ENCODE measurements around the gene TMIGD3. TPM values are rescaled to one million over a fixed set of nuclear protein-coding genes. Genes with fewer than 3 reads are reported as not detected.
A peak's percentile ranks its signal among the peaks of the same experiment; 100 is the strongest.

TMIGD3 gene
- polyA plus RNA-seq, 4 donors: 0.91 to 2.1 (median 1.1) TPM

DNA sequence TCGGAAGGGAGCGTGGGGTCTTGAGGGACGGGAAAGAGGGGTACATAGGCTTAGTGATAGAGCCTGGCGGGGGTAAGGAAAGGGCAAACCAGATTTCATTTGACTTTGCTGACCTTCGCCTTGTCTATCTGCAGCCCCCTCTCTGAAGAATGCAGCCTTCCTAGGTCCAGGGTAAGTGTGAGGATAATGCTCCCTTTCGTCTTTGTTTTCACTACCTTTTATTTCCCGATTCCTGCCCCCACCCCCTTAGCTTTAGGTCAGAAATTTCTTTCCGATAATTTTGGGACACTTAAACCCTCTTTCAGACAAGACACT lies 53.8 kb downstream of the TMIGD3 start:
- DNase-seq (ENCODE audit: low read depth in 4 of 4, low spot score in 3 of 4): no peak

DNA sequence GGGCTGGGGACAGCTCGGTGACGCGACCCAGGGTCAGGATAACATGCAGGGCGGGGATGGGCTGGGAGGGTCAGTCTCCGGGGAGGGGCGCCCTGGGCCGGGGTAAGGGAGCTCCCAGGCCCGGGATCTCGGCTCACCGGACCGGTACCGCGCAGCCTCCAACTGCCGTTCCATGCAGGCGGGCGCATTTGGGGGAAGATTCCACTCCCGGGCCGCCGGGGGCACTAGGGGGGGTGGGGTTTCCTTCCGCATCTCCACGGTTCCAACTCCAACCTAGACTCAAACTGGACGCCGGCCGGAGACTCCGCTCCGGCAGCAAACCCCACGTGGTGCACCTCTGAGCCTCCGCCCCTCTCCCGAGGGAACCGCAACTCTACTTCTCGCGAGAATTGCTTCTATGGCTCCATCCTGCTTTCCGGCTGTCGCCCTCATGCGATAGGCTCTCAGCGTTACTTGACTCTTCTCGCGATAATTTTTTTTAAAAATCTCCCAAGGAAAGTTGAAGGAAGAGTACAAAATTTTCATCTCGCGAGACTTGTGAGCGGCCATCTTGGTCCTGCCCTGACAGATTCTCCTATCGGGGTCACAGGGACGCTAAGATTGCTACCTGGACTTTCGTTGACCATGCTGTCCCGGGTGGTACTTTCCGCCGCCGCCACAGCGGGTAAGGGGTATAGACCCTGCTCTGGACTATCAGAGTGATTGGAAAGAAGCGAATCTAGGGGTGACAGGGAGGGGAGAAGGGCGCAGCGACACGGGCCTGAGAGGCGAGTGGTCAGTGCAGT lies 54.3 kb downstream of the TMIGD3 start, which contains the start of the genes ATP5PB and WDR77:
Gene ATP5PB (plus strand): TSS at position 547 of the 785 bp plus-strand sequence. CDS start 78 bp downstream, at position 625.
Gene WDR77 (minus strand): TSS at position 339 of the 785 bp plus-strand sequence. CDS start 87 bp downstream, at position 252.
- peak; percentile 95 to 99 (median 98) for DNase-seq (ENCODE audit: low read depth in 4 of 4, low spot score in 3 of 4)

DNA sequence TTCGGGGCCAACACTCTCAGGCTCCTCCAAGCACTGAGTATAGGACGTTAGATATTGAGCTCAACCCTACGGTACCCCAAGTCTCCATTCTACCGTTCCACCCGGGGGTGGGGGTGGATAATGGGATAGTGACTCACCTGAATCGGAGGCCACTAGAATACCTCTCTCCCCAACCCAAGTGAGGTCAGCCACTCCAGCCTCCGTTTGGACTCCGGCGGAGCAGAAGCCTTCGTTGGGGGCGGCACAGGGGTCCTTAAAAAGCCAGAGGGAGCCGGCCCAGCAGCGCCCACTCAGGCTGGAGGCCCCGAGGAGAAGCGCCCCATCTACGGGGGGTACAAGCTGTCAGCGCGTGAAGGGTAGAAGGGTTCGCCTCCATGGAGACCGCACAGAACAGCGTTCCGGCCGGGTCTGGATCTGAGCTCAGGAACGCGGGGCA lies 54.9 kb downstream of the TMIGD3 start:
- peak in 1 of 4 donors; percentile 14 for DNase-seq (ENCODE audit: low read depth in 4 of 4, low spot score in 3 of 4)

DNA sequence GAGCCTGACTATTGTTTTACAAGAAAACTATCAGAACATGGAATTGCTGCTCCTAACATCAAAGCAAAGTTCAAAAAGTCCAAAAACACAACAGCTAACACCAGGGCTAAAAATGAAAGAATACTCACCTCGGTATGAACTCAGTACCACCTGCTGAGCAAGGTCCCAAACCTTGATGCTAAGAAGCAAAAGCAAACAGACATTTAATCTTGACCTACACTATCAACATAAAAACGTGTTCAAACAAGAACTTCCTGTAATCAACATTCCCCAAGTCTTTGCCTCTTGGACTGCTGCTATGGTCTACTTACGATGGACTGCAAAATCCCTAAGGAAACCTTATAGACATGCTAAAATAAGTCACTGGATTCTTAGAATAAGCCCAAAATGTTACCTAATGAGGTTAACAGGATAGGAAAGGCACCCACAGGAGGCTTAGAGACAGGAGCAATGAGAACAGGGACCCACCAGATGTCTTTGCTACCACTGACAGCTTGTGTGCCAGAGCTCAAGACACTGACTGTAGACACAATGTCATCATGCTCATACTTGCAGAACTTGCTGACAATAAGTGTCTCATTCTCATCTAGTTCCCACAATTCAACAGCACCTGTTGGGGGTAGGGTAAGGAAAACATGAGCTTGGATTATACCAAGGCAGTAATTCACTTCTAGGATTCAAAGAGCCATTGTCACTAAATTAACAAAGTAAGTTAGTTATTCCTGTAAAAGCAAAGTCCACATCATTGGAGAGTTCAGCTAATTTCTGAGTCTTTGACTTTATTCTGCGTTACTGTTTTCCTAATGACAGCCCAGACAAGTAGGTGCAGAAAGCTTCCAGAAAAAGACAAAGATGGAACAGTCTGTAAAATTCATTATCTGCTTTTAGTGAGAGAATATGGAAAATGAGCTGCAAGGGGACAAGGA lies 56.2 kb downstream of the TMIGD3 start:
- DNase-seq (ENCODE audit: low read depth in 4 of 4, low spot score in 3 of 4): no peak

DNA sequence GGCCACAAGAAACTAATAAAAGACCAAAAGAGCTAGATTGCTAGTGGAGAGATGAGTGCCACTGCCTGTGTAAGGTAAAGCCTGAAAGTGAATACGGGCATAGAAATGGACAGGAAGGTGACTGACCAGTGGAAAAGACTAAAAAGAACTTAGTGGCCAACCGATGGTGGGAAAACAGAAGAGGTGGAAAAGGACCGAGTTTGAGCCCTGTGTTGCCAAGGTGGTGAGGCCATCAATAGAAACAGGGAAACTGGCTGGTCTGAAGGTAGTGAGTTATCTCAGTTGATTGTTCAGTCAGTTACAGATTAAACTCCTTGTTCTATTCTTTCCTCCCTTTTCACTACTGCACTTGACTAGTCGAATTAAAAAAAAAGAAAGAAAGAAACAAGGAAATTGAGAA lies 56.9 kb downstream of the TMIGD3 start:
- DNase-seq (ENCODE audit: low read depth in 4 of 4, low spot score in 3 of 4): no peak

DNA sequence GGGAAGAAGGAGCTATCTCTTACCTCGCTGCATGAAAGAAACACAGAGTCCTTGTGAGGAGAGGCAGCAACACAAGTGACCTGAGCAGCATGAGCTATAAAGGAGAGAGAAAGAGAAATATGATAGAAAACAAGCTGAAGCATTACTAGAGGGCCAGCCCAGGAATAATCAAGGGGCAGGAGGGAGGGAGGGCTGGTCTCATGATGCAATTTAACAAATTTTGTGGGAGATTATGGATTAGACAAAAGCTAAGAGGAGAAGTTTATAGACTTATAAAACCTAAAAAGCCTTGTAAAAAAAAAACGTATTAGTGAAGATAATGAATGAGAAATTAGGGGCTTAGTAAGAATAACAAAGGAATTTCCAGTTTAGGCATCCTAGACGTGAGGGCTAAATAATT lies 59.4 kb downstream of the TMIGD3 start:
- no peak for DNase-seq (ENCODE audit: low read depth in 4 of 4, low spot score in 3 of 4)

DNA sequence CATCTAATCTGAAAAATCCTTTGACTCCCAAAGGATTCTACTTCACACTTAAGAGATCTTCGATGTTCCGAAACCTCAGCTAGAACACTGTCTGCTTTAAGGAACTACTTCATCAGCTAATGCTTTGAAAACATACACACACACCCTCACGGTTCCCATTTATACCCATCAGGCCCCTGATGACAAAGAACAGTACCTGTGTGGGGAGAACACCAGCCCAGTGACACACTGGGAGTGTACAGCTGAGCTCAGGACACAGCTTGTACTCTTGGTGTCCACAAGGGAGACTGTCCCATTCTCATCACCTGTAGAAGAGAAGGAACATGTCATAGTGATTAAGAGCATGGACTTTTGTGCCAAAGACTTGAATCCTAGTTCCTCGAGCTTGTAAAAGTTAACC lies 61.0 kb downstream of the TMIGD3 start:
- no peak for DNase-seq (ENCODE audit: low read depth in 4 of 4, low spot score in 3 of 4)

DNA sequence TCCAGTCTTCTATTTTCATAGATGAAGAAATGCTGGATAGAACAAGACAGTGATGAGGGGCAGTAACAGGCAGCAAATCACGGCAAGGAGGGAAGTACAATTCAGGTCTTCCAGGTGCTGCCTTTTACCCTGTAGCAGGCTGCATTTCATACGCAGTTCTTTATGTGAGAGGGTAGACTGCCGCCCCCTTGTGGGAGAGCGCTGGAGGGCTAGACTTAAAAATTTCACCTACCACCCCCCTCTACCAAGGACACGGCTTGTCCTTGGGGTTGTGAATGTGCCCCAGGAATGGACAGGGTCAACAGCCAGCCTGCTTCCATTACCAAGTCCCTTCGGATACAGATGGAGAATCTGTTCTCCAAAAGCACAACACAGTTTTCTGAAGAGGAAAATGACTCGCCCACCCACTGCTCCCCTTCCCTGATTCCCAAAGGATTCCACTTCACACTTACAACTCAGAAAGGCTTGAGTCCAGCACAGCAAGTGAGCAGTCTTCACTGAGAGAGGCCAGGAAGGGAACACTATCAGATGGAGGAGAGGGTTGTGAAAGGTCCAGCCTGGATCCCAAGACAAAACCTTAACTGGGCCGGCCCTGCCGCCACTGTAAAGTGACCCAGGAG lies 61.8 kb downstream of the TMIGD3 start:
- DNase-seq (ENCODE audit: low read depth in 4 of 4, low spot score in 3 of 4): no peak

DNA sequence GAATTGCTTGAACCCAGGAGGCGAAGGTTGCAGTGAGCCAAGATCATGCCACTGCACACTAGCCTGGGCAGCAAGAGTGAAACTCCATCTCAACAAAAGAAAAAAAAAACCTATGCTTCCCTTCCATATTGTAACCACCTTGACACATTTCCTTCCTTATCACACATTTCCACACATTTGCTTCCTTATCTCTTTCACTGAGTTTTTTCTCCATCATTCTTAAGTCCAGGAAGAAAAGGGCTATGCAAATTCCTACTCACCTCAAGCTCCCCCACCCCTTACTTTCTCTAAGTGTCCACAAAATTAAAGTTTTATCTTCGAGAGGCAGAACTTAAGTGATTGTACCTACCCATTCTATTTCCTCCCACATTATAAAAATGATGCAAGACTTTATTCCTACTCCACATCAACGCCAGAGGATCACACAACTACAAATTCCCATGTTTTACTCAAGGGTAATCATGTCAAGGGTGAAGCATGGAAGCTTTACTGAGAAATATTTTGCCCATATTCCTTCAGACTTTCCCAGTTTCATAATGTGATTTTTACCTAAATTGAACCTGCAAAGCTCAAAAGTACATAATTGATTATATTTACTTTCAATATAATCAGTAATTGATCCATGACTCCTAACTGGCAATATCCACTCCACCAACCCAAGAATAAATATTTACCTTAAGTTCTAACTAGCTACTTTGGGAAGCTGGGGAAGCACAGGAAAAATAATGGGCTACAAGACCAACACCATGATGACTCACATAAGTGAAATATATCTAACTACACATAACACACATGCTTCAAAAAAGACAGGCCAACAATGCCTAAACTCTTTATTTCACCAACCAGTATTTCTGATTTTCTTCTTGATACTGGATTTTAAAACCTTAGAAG lies 63.7 kb downstream of the TMIGD3 start:
- DNase-seq (ENCODE audit: low read depth in 4 of 4, low spot score in 3 of 4): no peak

DNA sequence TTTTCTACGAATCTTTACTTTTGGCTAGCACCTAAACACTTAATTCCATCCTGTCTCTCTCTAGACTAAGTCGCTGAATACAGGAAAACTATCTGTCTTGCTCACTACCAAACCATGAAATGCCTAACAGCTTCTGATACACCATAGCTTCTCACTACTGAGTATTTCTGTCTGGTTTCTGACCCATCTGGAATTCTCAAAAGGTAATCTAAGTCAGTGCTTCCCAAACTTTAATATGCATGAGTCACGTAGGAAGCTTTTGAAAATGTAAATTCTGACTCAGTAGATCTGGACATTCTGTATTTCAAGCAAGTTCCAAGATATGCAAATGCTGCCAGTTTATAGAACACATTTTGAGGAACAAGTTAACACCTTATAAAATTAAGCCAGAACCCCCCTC lies 66.7 kb downstream of the TMIGD3 start:
- no peak for DNase-seq (ENCODE audit: low read depth in 4 of 4, low spot score in 3 of 4)

Other genes starting within 250 kb of the TMIGD3 start
- gene CHIA, start 212.8 kb downstream of the TMIGD3 start, polyA plus RNA-seq (ENCODE audit: insufficient read length in 4 of 4): not detected
- 1 to 10 TPM; 2.1 to 6.8 (median 4.3) TPM for gene OVGP1, start 75.9 kb downstream of the TMIGD3 start, polyA plus RNA-seq (ENCODE audit: insufficient read length in 4 of 4)
- 10 to 100 TPM; 27.6 to 42.8 (median 39.8) TPM for gene WDR77, start 54.4 kb downstream of the TMIGD3 start, polyA plus RNA-seq (ENCODE audit: insufficient read length in 4 of 4)
- gene ATP5PB, start 54.2 kb downstream of the TMIGD3 start, polyA plus RNA-seq (ENCODE audit: insufficient read length in 4 of 4): 100 to 1,000 TPM; 240 to 438 (median 366) TPM
- gene C1orf162, start 29.6 kb downstream of the TMIGD3 start, polyA plus RNA-seq (ENCODE audit: insufficient read length in 4 of 4): 1 to 10 TPM; 3.9 to 5.2 (median 4.1) TPM
- 1 to 10 TPM in 1 of 4 donors, under 1 TPM in 3; 0.49 to 1.1 (median 0.74) TPM for gene ADORA3, start within 50 bp of the TMIGD3 start, polyA plus RNA-seq (ENCODE audit: insufficient read length in 4 of 4)
- 10 to 100 TPM; 67.6 to 89.2 (median 84.5) TPM for gene RAP1A, start 116.2 kb upstream of the TMIGD3 start, polyA plus RNA-seq (ENCODE audit: insufficient read length in 4 of 4)
- 1 to 10 TPM; 1.5 to 3.0 (median 2.6) TPM for gene INKA2, start 235.8 kb upstream of the TMIGD3 start, polyA plus RNA-seq (ENCODE audit: insufficient read length in 4 of 4)

Data from left renal pelvis (tissue), 4 donors.